HG02870 (cell line): Measurements from ENCODE around the gene PIERCE2.
"Not testable (repeated sequence)": the region's sequence is repeated elsewhere in the genome, so short reads cannot be mapped to it uniquely, and the experiment has no call there.

Experiments used
- ATAC-seq: cut with Tn5 transposase; IDR thresholded peaks from one replicate; pipeline ENCODE4 v1.9.1; 2021; ENCODE audit warnings: mild to moderate bottlenecking, moderate library complexity; ENCODE audit not compliant: unreplicated experiment

PIERCE2 gene

GRCh38 chr15:55422089-55422488 lies 13.8 kb downstream of the PIERCE2 start:
- no peak for ATAC-seq

- ATAC-seq, result no peak
Observed at GRCh38 chr15:55434989-55435825, 26.9 kb downstream of the PIERCE2 start.

GRCh38 chr15:55443141-55443540 lies 34.8 kb downstream of the PIERCE2 start:
- not testable (repeated sequence) for ATAC-seq

GRCh38 chr15:55445936-55446335 lies 37.6 kb downstream of the PIERCE2 start:
- not testable (repeated sequence) for ATAC-seq

- not testable (repeated sequence) for ATAC-seq
Observed at GRCh38 chr15:55446379-55447029, 38.2 kb downstream of the PIERCE2 start.

GRCh38 chr15:55447030-55447394 lies 38.7 kb downstream of the PIERCE2 start:
- not testable (repeated sequence) for ATAC-seq

GRCh38 chr15:55457401-55458022 lies 49.2 kb downstream of the PIERCE2 start:
- ATAC-seq, result no peak

GRCh38 chr15:55461447-55461846 lies 53.2 kb downstream of the PIERCE2 start:
- ATAC-seq, result no peak

- ATAC-seq, result no peak
Observed at GRCh38 chr15:55468321-55468720, 60.0 kb downstream of the PIERCE2 start.
